HEK293T (cell line): Measurements from ENCODE around the gene IFIH1.

ENCODE experiments used
- BHLHE40 ChIP-seq: fragments of 450-650 bp; IDR thresholded peaks from 2 replicates; pipeline ENCODE4 v1.6.1; 2016; ENCODE audit warnings: mild to moderate bottlenecking, moderate library complexity, borderline replicate concordance
- CTBP1 ChIP-seq: fragments of 450-650 bp; IDR thresholded peaks from 2 replicates; pipeline ENCODE4 v1.6.1; 2016; ENCODE audit warnings: borderline replicate concordance
- ELF4 ChIP-seq: fragments of 450-650 bp; IDR thresholded peaks from 2 replicates; pipeline ENCODE4 v1.6.1; 2017; ENCODE audit warnings: antibody characterized with exemption
- FOXA1 ChIP-seq: fragments of 450-650 bp; IDR thresholded peaks from 2 replicates; pipeline ENCODE4 v1.6.1; 2016; ENCODE audit warnings: mild to moderate bottlenecking
- FOXK2 ChIP-seq: fragments of 450-650 bp; IDR thresholded peaks from 2 replicates; pipeline ENCODE4 v1.6.1; 2016; ENCODE audit warnings: mild to moderate bottlenecking
- FOXM1 ChIP-seq: fragments of 450-650 bp; IDR thresholded peaks from 2 replicates; pipeline ENCODE4 v1.6.1; 2017; ENCODE audit warnings: mild to moderate bottlenecking, borderline replicate concordance
- HDGF ChIP-seq: fragments of 450-650 bp; IDR thresholded peaks from 2 replicates; pipeline ENCODE4 v1.6.1; 2017; ENCODE audit warnings: antibody characterized with exemption, borderline replicate concordance
- LEF1 ChIP-seq: fragments of 450-650 bp; IDR thresholded peaks from 2 replicates; pipeline ENCODE4 v1.6.1; 2017; ENCODE audit warnings: mild to moderate bottlenecking, borderline replicate concordance
- NFRKB ChIP-seq: fragments of 450-650 bp; IDR thresholded peaks from 2 replicates; pipeline ENCODE4 v1.6.1; 2016; ENCODE audit warnings: mild to moderate bottlenecking, moderate library complexity
- SP1 ChIP-seq: fragments of 450-650 bp; IDR thresholded peaks from 2 replicates; pipeline ENCODE4 v1.6.1; 2017
- SUZ12 ChIP-seq: fragments of 450-650 bp; IDR thresholded peaks from 2 replicates; pipeline ENCODE4 v1.6.1; 2016; ENCODE audit warnings: mild to moderate bottlenecking
- TARDBP ChIP-seq: fragments of 450-650 bp; IDR thresholded peaks from 2 replicates; pipeline ENCODE4 v1.6.1; 2016
- ZNF384 ChIP-seq: fragments of 450-650 bp; IDR thresholded peaks from 2 replicates; pipeline ENCODE4 v1.6.1; 2016
- TF ChIP-seq, protein P1 (sequence below): fragments of 450-650 bp; IDR thresholded peaks from 2 replicates; pipeline ENCODE4 v1.6.1; 2016

DNA sequence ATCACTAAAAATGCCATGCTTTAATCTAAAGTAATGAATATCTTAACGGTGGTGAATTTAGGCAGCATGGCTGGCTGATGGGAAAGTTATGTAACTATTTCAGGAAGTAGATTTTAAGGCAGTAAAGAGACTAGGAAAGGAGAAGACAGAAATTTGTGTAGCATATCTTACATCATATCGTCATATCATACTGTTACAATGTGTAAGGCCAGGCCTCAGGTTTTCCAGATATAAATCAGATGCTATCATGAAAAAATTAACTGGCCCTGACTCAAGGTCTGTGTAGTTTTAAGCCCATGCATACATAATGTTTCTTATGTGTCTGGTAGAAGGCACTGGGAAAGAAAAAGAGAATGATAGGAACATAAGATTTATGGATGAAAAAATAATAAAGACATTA lies 66.3 kb downstream of the IFIH1 start:
- TF ChIP-seq SUZ12, result no peak
- no peak for TF ChIP-seq SP1
- TF ChIP-seq BHLHE40, result no peak
- TF ChIP-seq FOXA1, result no peak
- TF ChIP-seq FOXK2, result no peak
- TF ChIP-seq, protein P1, sequence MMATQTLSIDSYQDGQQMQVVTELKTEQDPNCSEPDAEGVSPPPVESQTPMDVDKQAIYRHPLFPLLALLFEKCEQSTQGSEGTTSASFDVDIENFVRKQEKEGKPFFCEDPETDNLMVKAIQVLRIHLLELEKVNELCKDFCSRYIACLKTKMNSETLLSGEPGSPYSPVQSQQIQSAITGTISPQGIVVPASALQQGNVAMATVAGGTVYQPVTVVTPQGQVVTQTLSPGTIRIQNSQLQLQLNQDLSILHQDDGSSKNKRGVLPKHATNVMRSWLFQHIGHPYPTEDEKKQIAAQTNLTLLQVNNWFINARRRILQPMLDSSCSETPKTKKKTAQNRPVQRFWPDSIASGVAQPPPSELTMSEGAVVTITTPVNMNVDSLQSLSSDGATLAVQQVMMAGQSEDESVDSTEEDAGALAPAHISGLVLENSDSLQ, result no peak
- TF ChIP-seq ELF4, result no peak
- no peak for TF ChIP-seq TARDBP
- no peak for TF ChIP-seq NFRKB
- TF ChIP-seq HDGF, result no peak
- TF ChIP-seq CTBP1, result no peak
- no peak for TF ChIP-seq LEF1
- no peak for TF ChIP-seq FOXM1
- no peak for TF ChIP-seq ZNF384
